NCI-H748 treated with DMSO at 0.1 percent for 48 hours (cell line): ENCODE measurements around the gene PCDH1.

Source experiments
- DNase-seq: peaks from one replicate; lab custom pipeline; 2025; lab: John Stamatoyannopoulos, UW

Gene PCDH1

GRCh38 chr5:141853895-141854626, 24.1 kb downstream of the PCDH1 start:
- DNase-seq, result no peak

- DNase-seq, result no peak
Measured at GRCh38 chr5:141852448-141852847, 25.8 kb downstream of the PCDH1 start.

- no peak for DNase-seq
Measured at GRCh38 chr5:141851195-141851874, 26.9 kb downstream of the PCDH1 start.

- no peak for DNase-seq
Measured at GRCh38 chr5:141850786-141851185, 27.4 kb downstream of the PCDH1 start.

GRCh38 chr5:141850244-141850768, 27.9 kb downstream of the PCDH1 start:
- peak; percentile 46 for DNase-seq

GRCh38 chr5:141849415-141850243, 28.6 kb downstream of the PCDH1 start:
- DNase-seq, result peak; percentile 81

- DNase-seq, result peak; percentile 48
Measured at GRCh38 chr5:141848744-141849414, 29.3 kb downstream of the PCDH1 start.

GRCh38 chr5:141846031-141846430, 32.2 kb downstream of the PCDH1 start:
- DNase-seq, result peak; percentile 85

GRCh38 chr5:141845371-141845851, 32.8 kb downstream of the PCDH1 start:
- DNase-seq, result peak; percentile 8

GRCh38 chr5:141844414-141845097, 33.7 kb downstream of the PCDH1 start:
- no peak for DNase-seq

GRCh38 chr5:141843156-141843927, 34.9 kb downstream of the PCDH1 start:
- DNase-seq, result no peak

GRCh38 chr5:141841378-141842180, 36.6 kb downstream of the PCDH1 start:
- no peak for DNase-seq

GRCh38 chr5:141840826-141841360, 37.3 kb downstream of the PCDH1 start:
- no peak for DNase-seq

GRCh38 chr5:141840280-141840812, 37.9 kb downstream of the PCDH1 start:
- DNase-seq, result no peak

GRCh38 chr5:141839015-141839513, 39.1 kb downstream of the PCDH1 start:
- no peak for DNase-seq

- DNase-seq, result no peak
Measured at GRCh38 chr5:141838326-141839014, 39.7 kb downstream of the PCDH1 start.

GRCh38 chr5:141835928-141836670, 42.1 kb downstream of the PCDH1 start:
- DNase-seq, result no peak
